Stimulated activated CD4-positive, alpha-beta T cell treated with anti-CD3 and anti-CD28 coated beads, Interleukin-4, amount 100 ng/mL, for 4 hours (primary cell): ENCODE results near the gene FAM136A.
"Not testable (repeated sequence)": the region's sequence is repeated elsewhere in the genome, so short reads cannot be mapped to it uniquely, and the experiment has no call there.

Experiments used
- DNase-seq, 2 experiments: peaks; one replicate each; pipeline ENCODE4 v3.0.0-alpha.2; 2020

FAM136A gene

DNA sequence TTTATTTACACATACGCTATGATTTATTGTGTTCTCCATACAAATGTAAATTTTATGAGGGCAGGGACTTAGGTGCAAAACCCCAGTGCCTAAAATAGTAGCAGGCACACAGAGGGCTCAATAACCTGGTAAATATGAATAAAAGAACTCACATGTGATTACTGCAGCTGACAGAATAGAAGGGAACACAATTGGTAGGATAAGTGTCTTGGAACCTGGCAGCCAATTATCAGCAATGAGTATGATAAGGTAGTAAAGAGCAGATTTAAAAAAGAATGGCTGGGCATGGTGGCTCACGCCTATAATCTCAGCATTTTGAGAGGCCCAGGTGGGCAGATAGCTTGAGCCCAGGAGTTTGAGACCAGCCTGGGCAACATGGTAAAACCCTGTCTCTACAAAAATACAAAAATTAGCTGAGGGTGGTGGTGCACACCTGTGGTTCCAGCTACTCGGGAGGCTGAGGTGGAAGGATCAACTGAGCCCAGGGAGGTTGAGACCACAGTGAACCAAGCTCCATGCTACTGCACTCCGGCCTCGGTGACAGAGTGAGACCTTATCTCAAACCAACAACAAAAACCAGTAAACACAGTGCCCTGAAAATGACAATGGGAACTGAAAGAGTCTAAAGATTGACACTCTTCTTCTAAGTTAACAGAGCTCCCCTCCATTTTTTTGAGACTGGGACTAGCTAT lies 18.2 kb downstream of the FAM136A start:
- no peak for DNase-seq

DNA sequence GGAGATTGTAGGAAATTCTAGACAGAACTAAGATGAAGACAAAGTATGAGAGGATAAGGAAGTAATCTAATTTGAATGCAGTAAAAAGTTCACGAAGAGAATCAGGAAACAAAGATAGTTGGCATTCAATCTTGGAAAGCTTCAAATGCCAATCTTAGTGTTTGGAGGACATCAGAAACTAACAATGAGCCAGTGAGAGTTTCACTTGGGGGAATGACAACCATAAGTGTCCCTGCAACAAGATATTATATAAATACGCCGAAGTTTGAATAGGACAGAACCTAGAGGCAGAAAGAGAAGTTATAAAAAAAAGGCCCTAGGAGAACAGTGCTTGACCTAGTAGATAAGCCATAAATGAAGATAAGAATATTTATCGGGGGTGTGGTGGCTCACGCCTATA lies 19.4 kb downstream of the FAM136A start:
- no peak for DNase-seq

DNA sequence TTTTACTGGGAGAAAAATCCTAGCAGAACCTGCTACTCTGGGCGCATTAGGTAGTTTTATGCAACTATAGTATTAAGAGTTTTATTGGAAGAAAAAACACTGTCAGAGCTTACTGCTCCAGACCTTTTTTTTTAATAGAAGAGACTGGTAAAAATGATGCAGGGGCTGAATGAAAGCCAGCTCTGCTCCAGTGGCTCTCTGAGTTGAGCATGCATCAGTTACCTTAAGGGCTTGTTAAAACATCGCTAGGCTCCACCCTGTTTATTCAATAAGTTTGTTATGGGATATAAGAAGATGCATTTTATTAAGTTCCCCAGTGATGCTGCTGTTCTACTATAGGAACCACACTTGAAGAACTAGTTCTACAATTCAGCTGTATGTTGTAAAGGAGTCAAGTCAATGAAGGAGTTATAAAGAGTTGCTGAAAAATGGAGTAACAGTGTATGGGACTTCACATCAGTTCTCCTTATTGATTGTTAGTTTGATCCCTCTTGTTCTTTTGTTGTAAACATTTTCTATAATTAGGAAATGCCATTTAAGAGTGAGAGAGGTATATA lies 21.5 kb downstream of the FAM136A start:
- no peak for DNase-seq

DNA sequence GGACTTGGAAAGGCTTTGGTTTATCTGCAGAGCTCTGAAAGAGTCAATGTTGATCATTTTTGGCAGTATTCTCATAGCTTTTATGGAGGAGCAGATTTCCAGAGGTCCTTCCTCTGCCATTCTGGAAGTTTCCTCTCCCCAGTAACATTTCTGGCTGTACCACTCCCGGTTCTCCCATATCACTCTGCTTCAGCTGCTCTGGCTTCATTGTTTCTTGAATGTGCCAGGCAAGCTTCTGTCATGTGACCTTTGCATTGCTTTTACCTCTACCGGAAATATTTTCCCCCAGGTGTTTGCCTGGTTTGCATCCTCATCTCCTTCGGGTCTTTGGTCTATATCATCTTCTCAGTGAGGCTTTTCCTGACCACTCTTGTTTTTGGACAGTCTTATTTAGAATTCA lies 31.5 kb downstream of the FAM136A start:
- no peak for DNase-seq

DNA sequence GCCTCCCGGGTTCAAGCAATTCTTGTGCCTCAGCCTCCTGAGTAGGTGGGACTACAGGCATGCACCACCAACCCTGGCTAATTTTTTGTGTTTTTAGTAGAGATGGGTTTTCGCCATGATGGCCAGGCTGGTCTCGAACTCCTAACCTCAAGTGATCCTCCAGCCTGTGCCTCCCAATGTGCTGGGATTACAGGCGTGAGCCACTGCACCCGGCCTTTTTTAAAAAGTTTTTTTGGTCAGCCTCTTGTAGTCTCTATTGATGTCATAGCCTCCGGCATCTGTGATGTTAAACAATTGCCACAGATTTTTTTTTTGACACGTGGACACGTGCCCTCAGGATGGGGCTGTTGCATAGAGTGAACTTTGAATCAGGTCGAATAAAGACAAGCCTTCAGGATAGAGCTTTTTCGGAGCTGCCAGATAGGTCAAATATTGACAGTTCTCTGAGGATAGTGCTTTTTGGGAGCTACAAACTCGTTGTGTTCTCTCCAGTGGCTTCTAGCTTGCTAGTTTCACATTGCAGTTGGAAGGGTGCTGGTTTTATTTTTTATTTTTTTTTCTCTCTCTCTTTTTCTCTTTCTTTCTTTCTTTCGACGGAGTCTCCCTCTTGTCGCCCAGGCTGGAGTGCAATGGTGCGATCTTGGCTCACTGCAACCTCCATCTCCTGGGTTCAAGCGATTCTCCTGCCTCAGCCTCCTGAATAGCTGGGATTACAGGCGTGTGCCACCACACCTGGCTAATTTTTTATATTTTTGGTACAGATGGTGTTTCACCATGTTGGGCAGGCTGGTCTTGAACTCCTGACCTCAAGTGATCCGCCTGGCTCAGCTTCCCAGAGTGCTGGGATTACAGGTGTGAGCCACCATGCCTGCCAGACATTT lies 32.2 kb downstream of the FAM136A start:
- DNase-seq: not testable (repeated sequence)

DNA sequence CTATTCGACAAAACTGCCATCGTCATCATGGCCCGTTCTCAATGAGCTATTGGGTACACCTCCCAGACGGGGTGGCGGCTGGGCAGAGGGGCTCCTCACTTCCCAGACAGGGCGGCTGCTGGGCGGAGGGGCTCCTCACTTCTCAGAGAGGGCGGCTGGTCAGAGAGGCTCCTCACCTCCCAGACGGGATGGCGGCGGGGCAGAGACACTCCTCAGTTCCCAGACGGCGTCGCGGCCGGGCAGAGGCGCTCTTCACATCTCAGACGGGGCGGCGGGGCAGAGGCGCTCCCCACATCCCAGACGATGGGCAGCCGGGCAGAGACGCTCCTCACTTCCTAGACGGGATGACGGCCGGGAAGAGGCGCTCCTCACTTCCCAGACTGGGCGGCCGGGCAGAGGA lies 34.9 kb downstream of the FAM136A start:
- DNase-seq: not testable (repeated sequence)

DNA sequence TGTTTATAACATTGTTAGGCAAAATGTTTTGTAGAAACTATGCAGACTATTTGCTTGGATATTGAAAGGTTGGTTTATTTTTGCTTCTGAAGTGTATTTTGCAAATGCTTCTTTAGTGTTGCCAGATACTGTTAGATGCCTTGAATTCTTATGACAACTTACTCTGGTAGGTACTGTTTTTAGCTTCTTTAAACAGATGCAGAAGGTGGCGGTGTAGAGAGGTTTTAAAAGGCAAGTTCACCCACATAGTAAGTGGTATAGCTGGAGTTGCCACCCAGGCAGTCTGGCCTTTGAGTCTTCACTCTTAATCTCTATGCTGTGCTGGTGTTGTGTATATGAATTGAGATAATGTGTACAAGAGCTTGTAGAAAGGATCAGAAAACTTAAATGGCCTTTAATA lies 40.4 kb downstream of the FAM136A start:
- no peak for DNase-seq

DNA sequence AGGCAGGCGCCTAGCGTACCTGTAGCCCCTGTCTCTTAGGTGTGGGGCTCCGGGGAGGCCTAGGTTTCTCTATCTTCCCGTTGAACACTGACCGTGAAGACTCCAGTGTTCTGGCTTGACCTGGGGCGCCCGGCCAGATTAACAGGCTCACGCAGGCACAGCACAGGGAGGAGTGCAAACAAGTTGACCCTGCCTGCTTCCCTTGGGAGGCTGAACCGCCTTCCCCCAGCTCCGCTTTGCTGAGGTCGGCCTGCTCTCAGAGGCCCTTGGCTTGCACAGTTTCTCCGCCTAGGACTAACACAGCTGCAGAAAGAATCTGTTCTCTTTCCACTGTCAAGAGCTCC lies 43.4 kb downstream of the FAM136A start:
- no peak for DNase-seq

DNA sequence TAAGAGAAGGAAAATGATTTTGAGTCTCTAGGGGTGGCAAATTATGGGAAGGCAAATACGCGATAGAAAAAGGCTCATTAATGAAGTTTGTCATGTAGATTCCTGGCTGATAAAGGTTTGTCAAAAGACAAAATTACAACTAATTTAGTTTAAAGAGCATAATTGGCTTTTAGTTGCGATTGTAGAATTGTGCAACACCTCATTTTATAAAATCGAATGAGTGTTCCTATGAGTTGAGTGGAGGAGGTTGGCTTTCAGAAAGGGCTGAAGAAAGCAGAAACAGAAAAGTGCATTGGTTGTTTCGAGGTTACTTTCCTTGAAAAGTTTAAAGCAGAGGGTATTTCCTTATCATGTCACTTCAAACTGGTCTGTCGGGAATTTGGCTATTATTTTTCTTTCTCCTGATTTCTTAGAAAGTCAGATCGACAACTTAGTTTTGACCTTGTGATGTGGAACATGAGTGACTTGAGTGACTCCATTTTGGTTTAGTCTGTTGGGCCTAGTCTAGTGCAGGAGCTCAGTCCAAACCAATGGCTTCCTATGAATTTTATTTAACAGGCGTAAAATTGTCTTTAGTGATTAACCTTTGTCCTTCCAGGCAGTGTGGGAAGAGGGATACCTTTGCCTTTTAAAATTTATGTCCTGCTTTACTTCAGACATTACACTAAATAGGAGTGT lies 46.1 kb downstream of the FAM136A start:
- no peak for DNase-seq

DNA sequence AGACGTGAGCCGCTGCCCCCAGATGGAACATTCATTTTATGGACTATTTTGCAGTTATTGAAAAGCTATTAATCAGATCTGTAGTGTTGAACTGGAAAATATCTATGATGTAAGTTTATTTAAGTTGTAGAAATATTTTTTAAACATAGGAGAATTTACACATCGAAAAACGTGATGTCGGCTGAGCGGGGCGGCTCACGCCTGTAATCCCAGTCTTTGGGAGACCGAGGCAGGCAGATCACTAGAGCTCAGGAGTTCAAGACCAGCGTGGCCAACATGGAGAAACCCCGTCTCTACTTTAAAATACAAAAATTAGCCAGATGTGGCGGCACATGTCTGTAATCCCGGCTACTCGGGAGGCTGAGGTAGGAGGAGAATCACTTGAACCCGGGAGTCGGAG lies 51.4 kb downstream of the FAM136A start:
- no peak for DNase-seq

DNA sequence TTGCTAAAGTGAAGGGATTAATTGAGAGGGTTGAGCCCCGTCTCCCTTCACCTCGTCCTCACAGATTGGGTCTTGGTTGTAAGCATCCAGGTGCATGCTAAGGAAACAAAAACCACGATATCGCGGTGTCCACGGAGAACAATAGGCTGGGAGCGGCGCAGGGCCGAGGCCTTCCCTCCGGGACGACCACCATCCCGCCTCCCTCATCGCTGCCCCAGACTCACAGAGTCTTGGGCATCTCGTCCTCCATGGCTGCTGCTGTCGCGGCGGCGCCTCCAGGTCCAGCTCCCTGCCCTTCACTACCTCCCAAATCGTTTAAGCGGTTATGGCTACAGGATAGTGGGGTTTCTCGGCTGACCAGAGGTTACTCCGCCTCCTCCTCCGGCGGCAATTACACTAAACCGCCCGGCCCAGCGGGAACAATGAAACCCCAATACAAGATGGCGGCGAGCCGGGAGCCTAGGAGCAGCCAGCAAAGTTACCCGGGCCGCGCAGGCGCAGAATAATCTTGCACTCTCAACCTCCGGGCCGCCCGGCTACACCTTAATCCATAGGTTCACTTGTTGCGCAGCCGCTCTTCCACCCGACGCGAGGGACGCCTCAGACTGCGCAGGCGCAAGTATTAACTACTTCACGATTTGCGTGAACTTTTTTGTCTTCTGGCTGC lies 53.6 kb downstream of the FAM136A start, which contains the start of gene TIA1:
TIA1 (minus strand) TSS at position 448 of the 667 bp plus-strand sequence; CDS start at position 250, 198 bp downstream.
- DNase-seq: peak; percentile 96 to 97

DNA sequence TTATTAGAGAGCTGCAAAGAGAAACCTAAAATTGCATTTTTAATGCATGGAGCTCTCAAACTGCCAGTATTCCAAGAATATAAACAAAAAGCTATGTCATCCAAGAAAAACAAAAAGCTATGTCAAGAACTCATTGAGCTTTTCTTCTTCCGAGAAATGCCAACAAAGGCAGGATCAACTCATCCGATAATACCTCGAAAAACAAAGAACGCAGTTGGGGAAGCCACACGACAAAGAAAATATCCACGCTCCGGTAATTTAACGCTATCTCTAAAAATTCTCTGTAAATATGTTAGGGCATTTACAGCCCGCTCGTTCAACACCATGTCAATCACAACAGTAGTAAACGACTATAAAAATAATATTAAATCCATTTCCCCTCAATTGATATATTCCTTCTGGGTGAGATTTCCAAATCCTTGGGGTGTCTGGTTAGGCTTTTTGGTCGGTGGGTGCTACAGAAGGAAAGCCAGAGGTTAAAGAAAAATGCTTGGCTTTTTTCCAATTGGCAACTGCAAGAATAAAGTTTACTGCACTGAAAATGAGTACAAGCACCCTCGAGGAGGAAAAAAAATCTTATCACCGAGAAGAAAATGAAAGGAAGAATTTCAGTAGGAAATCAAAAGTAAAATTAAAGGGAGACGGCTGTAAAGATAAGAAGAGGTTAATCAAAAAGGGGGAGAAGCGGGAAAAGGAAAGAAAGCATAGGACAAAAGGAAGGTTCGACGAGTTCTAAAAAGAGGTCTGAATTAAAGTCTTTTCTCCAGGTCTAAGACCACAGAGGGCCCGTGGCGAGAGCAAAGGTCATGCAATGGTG lies 54.3 kb downstream of the FAM136A start:
- DNase-seq: no peak
